T-cell (primary cell): ENCODE data around the gene COL5A2. TPM values are rescaled to one million over a fixed set of nuclear protein-coding genes. Genes with fewer than 3 reads are reported as not detected.
A peak's percentile ranks its signal among the peaks of the same experiment; 100 is the strongest.

Source experiments
- ATAC-seq, 4 experiments: fragments of 200-7000 bp in 3 of 4; fragments of 150-1000 bp in 1 of 4; cut with Tn5 transposase; replicated peaks in 1 of 4; 1 replicate in 3 of 4; 2 replicates in 1 of 4; pipeline ENCODE4 v1.10.0; 2021; ENCODE audit warnings: moderate library complexity in 3 of 4, mild to moderate bottlenecking in 2 of 4, moderate number of reproducible peaks in 1 of 4
- CTCF ChIA-PET, 2 donors: fragments of 300-600 bp; sonication (Branson Sonifier 250); formaldehyde crosslinking; loops; one replicate each; lab custom pipeline; 2022; ENCODE audit warnings: antibody characterized with exemption in 2 of 2; lab: Charles Lee
- POLR2A ChIA-PET, 2 donors: fragments of 300-600 bp; sonication (Branson Sonifier 250); formaldehyde crosslinking; loops; one replicate each; lab custom pipeline; 2022; ENCODE audit warnings: antibody characterized with exemption in 2 of 2; lab: Charles Lee
- DNase-seq, 35 experiments: peaks; one replicate each; pipeline versions ENCODE4 v3.0.0 to v3.0.0-alpha.2; 2013 to 2023
- H3K27ac ChIP-seq: one replicate; pipeline ENCODE4 v1.5.1; 2013; ENCODE audit warnings: low read length
- H3K27me3 ChIP-seq, 2 experiments: replicated peaks in 1 of 2; 1 replicate in 1 of 2; 2 replicates in 1 of 2; pipeline versions ENCODE4 v1.6.1 to v1.7.0; 2013; ENCODE audit warnings: low read length in 1 of 2, mixed read lengths in 1 of 2; ENCODE audit not compliant: control insufficient read depth in 2 of 2, insufficient read depth in 2 of 2; ENCODE audit errors: extremely low read depth in 1 of 2
- H3K36me3 ChIP-seq, 2 donors: 1 replicate in 1 of 2; 2 replicates in 1 of 2; pipeline versions ENCODE4 v1.6.1 to v1.7.0; 2013; ENCODE audit warnings: low read length in 1 of 2; ENCODE audit not compliant: control insufficient read depth in 2 of 2, insufficient read depth in 1 of 2; ENCODE audit errors: extremely low read depth in 1 of 2
- H3K4me1 ChIP-seq, 2 experiments: 1 replicate in 1 of 2; 2 replicates in 1 of 2; pipeline versions ENCODE4 v1.6.1 to v1.7.0; 2013; ENCODE audit warnings: low read length in 2 of 2, mixed read lengths in 1 of 2; ENCODE audit not compliant: insufficient read depth in 2 of 2, control insufficient read depth in 1 of 2; ENCODE audit errors: extremely low read depth in 1 of 2
- H3K4me3 ChIP-seq, 2 donors: 1 replicate in 1 of 2; 2 replicates in 1 of 2; pipeline versions ENCODE4 v1.5.1 to v1.7.0; 2013; ENCODE audit warnings: mild to moderate bottlenecking in 2 of 2, low read length in 1 of 2, moderate library complexity in 1 of 2; ENCODE audit not compliant: control insufficient read depth in 1 of 2; ENCODE audit errors: extremely low read depth in 1 of 2
- H3K9me3 ChIP-seq: 2 replicates; pipeline ENCODE4 v1.7.0; 2013
- H3K27ac Mint-ChIP-seq, 2 donors: one replicate each; pipeline ENCODE4 v1.8.0; 2020 to 2021; ENCODE audit warnings: mild to moderate bottlenecking in 2 of 2, mixed read lengths in 2 of 2
- H3K27me3 Mint-ChIP-seq, 2 donors: one replicate each; pipeline ENCODE4 v1.8.0; 2021 to 2022; ENCODE audit warnings: mixed read lengths in 2 of 2
- H3K36me3 Mint-ChIP-seq: one replicate; pipeline ENCODE4 v1.8.0; 2021; ENCODE audit warnings: mixed read lengths
- H3K4me1 Mint-ChIP-seq, 3 donors: one replicate each; pipeline ENCODE4 v1.8.0; 2020 to 2022; ENCODE audit warnings: mixed read lengths in 3 of 3, mild to moderate bottlenecking in 1 of 3
- H3K4me3 Mint-ChIP-seq, 3 donors: one replicate each; pipeline ENCODE4 v1.8.0; 2020 to 2022; ENCODE audit warnings: mild to moderate bottlenecking in 3 of 3, mixed read lengths in 3 of 3, moderate library complexity in 3 of 3
- H3K9me3 Mint-ChIP-seq, 3 donors: one replicate each; pipeline ENCODE4 v1.8.0; 2020 to 2022; ENCODE audit warnings: mixed read lengths in 3 of 3
- WGBS: methylation state at CpG from one replicate; pipeline ENCODE4 v1.1.5; 2013; ENCODE audit warnings: missing lambda C conversion rate; ENCODE audit not compliant: insufficient coverage; 5-methylcytosine and 5-hydroxymethylcytosine counted together
- total RNA-seq, 35 experiments: library from RNA in 6 of 35; stranded (reverse) in 6 of 35; fragments of 120-200 nt in 1 of 35; gene quantifications; one replicate each; pipeline versions ENCODE4 v1.2.1 to v1.2.4 and lab custom pipeline; 2013 to 2026

Gene COL5A2
- total RNA-seq, 5 donors from 2014 or later (not counting 1 experiment from before 2014, with no cell fraction given) = 0.40 to 1.9 (median 1.3) TPM

DNA sequence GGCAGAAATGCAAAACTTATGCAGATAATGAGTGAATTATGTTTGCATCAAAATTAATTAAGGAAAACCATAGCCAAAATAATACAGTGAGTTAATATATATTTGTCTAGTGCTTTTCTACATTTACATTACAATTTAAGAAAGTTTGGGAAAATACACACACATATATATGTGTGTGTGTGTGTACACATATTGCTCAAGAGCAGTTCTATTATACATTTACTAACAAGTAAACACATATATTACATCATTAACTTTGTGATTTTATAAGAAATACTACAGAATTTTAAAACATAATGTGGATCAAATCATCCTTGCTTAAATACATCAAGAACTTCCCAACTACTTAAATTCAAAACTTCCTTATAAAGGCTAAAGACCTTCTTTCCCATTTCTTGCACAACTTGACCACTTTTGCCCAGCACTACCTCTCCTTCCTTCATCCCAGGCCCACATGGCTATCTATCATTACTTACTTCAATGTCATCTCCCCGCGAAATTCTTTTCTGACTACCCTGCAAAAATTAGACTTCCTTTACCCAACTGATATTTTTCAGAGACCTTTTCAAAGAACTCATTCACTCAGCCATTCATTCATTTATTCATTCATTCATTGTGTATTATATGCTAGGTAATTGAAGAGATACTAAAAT, 68.4 kb downstream of the COL5A2 start:
- Histone ChIP-seq H3K27ac (no peak overlapping the region), H3K4me3 (no peak overlapping the region), H3K27me3 (no peaks in the 10 kb centered on the region), H3K4me1 (no peaks in the 10 kb centered on the region), H3K9me3 (no peaks in the 10 kb centered on the region), H3K36me3 (no peaks in the 10 kb centered on the region)
- WGBS = 100% methylated on average over 2 of the region's 2 CpGs
- H3K27ac Mint-ChIP-seq = no peak overlapping the region
- H3K36me3 Mint-ChIP-seq = no peaks in the 10 kb centered on the region
- no peak overlapping the region for H3K4me3 Mint-ChIP-seq
- H3K4me1 Mint-ChIP-seq = no peaks in the 10 kb centered on the region
- H3K9me3 Mint-ChIP-seq = no peaks in the 10 kb centered on the region
- H3K27me3 Mint-ChIP-seq = no peaks in the 10 kb centered on the region
- POLR2A ChIA-PET = no interaction called here
- DNase-seq (no peak), ATAC-seq (no peak)
- CTCF ChIA-PET = no interaction called here

DNA sequence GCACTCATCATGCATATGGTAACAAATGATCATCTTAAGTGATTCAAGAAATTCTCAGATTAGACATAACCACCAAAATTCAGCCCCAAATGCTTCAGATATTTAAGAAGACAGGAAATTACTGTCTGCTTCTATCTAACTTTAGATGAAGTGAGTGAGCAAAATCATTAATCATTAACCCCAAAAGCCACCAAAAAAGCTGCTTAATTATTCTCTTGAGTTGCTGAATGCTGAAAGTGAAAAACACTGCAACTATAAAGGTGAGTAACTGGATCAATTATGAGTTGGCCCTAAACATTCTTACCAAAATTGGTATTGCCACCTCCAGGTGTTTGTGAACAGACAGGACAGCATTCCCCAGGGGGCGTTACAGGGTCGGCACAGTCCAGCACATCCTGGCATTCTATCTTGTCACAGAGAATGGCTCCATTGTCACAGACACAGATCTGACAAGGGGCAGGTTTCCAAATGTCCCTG, 69.6 kb downstream of the COL5A2 start:
- H3K4me1 ChIP-seq = no peaks in the 10 kb centered on the region
- H3K36me3 Mint-ChIP-seq = no peaks in the 10 kb centered on the region
- peaks cover 0 to 6% (median 3%) of the 10 kb centered on the region in 3 donors for H3K4me1 Mint-ChIP-seq
- no peaks in the 10 kb centered on the region for H3K27me3 Mint-ChIP-seq
- H3K9me3 ChIP-seq = no peaks in the 10 kb centered on the region
- no peaks in the 10 kb centered on the region for H3K36me3 ChIP-seq
- 60% methylated on average over 2 of the region's 2 CpGs for WGBS
- H3K27me3 ChIP-seq = no peaks in the 10 kb centered on the region
- CTCF ChIA-PET = interaction anchor here in 1 of 2 donors (1.5 kb wide), 1 partner anchor 16 kb away, joined by 5 read pairs; no protein-coding TSS in a partner anchor
- H3K9me3 Mint-ChIP-seq = no peaks in the 10 kb centered on the region
- DNase-seq (no peak), ATAC-seq (no peak)
- H3K4me3 Mint-ChIP-seq = no peak overlapping the region
- POLR2A ChIA-PET = no interaction called here
- no peak overlapping the region for H3K27ac Mint-ChIP-seq
- H3K4me3 ChIP-seq = no peak overlapping the region
- no peak overlapping the region for H3K27ac ChIP-seq

DNA sequence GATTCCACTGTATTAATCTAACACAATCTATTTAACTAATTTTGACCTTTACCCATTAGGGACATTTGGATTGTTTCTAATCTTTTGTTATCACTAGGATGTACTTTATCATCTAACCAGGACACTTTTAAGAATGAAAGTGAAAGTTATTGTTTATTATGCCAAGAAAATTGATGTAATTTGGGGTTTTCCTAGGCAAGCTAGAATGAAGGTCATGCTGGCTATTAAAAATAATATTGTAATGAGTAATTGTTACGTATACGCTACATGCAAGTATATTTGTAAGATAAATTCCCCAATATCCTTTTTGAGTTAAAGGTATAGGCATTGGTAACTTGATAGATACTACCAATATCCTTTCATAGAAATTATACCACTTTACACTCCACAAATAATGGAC, 74.6 kb downstream of the COL5A2 start:
- Mint-ChIP-seq H3K9me3 (no peaks in the 10 kb centered on the region), H3K27ac (peak overlapping the region in 1 of 2 donors; percentile 28), H3K36me3 (no peaks in the 10 kb centered on the region), H3K4me1 (peaks cover 0 to 9% (median 5%) of the 10 kb centered on the region in 3 donors), H3K27me3 (no peaks in the 10 kb centered on the region), H3K4me3 (no peak overlapping the region)
- WGBS = no CpG with 5 or more reads among the region's 2 CpGs
- ATAC-seq (no peak), DNase-seq (peak in 1 of 35 experiments; percentile 3)
- Histone ChIP-seq H3K4me3 (no peak overlapping the region), H3K27me3 (no peaks in the 10 kb centered on the region), H3K36me3 (no peaks in the 10 kb centered on the region), H3K4me1 (no peaks in the 10 kb centered on the region), H3K9me3 (no peaks in the 10 kb centered on the region), H3K27ac (no peak overlapping the region)
- POLR2A ChIA-PET = no interaction called here
- CTCF ChIA-PET = interaction anchor here in 1 of 2 donors (0.8 kb wide), 1 partner anchor 11 kb away, joined by 5 read pairs; no protein-coding TSS in a partner anchor

DNA sequence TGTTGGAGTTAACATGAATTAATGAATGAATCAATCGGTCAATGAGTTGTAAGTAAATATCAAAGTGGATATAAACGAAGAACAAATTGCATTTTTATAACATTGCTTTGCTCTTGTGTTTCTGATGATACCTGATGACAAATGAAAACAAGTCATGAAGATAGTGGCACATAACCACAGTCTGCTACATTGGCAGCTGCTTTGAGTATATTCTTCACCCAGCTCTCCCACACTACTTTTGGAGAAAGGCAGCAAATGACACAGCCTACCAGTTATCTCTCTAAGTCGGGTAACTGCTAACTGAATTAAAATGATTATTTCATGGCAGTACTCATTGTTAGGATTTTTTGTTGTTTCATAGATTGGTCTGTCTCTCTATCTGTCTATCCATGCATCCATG, 76.8 kb downstream of the COL5A2 start:
- H3K36me3 ChIP-seq = no peaks in the 10 kb centered on the region
- no peaks in the 10 kb centered on the region for H3K27me3 ChIP-seq
- no peak for ATAC-seq
- no CpG with 5 or more reads among the region's 3 CpGs for WGBS
- Mint-ChIP-seq H3K9me3 (no peaks in the 10 kb centered on the region), H3K36me3 (no peaks in the 10 kb centered on the region), H3K4me1 (peaks cover 0 to 9% (median 5%) of the 10 kb centered on the region in 3 donors), H3K27ac (no peak overlapping the region), H3K4me3 (no peak overlapping the region), H3K27me3 (no peaks in the 10 kb centered on the region)
- DNase-seq = no peak
- ChIA-PET POLR2A (no interaction called here), CTCF (no interaction called here)
- no peak overlapping the region for H3K27ac ChIP-seq
- H3K4me3 ChIP-seq = no peak overlapping the region
- H3K4me1 ChIP-seq = no peaks in the 10 kb centered on the region
- H3K9me3 ChIP-seq = no peaks in the 10 kb centered on the region

DNA sequence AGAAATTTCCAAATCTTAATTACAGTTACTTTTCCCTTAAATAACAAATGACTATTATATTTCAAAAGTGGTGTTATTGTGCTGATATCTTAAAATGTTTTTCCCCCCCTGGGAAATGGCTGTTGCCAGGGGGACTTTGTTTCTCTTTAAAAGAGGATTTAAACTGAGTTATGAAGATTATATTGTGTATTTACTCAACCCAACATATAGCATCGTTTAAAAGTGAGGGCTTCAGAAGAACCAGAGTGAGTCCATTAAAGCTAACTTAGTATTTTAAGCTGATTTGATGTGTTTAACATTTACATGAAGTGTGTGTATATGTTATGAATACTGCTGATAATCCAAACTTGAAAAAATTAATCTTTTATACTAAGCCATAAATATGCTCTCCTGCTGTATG, 81.6 kb downstream of the COL5A2 start:
- no peak for ATAC-seq
- H3K27ac ChIP-seq = no peak overlapping the region
- no peaks in the 10 kb centered on the region for H3K36me3 Mint-ChIP-seq
- no peak overlapping the region for H3K4me3 Mint-ChIP-seq
- H3K4me3 ChIP-seq = no peak overlapping the region
- no peaks in the 10 kb centered on the region for H3K27me3 ChIP-seq
- no peaks in the 10 kb centered on the region for H3K27me3 Mint-ChIP-seq
- no peak for DNase-seq
- ChIA-PET CTCF (interaction anchor here in 1 of 2 donors (0.6 kb wide), 1 partner anchor 342 kb away, joined by 3 read pairs; no protein-coding TSS in a partner anchor), POLR2A (no interaction called here)
- H3K27ac Mint-ChIP-seq = no peak overlapping the region
- no peaks in the 10 kb centered on the region for H3K9me3 ChIP-seq
- WGBS = no CpG with 5 or more reads among the region's 1 CpG
- H3K4me1 Mint-ChIP-seq = peaks cover 0 to 6% (median 0%) of the 10 kb centered on the region in 3 donors
- H3K9me3 Mint-ChIP-seq = no peaks in the 10 kb centered on the region
- no peaks in the 10 kb centered on the region for H3K36me3 ChIP-seq
- H3K4me1 ChIP-seq = no peaks in the 10 kb centered on the region

DNA sequence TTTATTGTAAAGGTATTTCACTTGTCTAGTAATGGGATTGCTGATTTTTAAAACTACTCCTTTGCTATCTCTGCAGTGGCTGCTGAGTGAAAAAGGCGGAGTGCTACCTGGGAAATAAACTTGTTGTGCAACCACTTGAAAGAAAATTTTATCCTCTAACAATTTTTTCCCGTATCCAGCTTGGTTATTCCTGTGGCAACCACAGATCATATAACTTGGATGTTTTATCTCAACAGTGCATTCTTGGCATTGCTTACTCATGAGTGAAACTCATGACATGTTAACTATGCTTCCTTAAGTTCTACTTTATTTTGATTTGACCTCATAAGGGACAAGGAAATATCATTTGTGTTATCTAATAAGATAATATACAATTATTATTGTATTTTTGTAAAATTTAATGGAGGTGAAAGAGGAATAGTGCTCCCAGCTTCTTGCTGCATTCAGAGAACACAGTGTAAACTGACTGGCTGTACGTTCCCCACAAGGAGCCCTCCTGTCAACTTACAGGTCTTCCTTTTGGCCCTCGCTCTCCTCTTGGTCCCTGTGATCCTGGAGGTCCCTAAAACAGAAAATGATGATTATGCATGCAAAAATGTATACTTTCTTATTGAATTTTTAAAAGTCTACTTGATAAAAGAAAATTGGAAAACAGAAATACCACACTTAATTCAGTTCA, 82.7 kb downstream of the COL5A2 start:
- Mint-ChIP-seq H3K36me3 (no peaks in the 10 kb centered on the region), H3K9me3 (no peaks in the 10 kb centered on the region), H3K4me1 (peaks cover 0 to 6% (median 0%) of the 10 kb centered on the region in 3 donors), H3K4me3 (no peak overlapping the region), H3K27ac (no peak overlapping the region), H3K27me3 (no peaks in the 10 kb centered on the region)
- Histone ChIP-seq H3K9me3 (no peaks in the 10 kb centered on the region), H3K4me3 (no peak overlapping the region), H3K27me3 (no peaks in the 10 kb centered on the region), H3K36me3 (no peaks in the 10 kb centered on the region), H3K4me1 (no peaks in the 10 kb centered on the region), H3K27ac (no peak overlapping the region)
- POLR2A ChIA-PET = no interaction called here
- WGBS = 100% methylated on average over 1 of the region's 4 CpGs
- DNase-seq = no peak
- CTCF ChIA-PET = no interaction called here
- ATAC-seq = no peak
